ENCODE results near the gene FBXO21. TPM values are rescaled to one million over a fixed set of nuclear protein-coding genes. Genes with fewer than 3 reads are reported as not detected.

FBXO21 gene
- polyA plus RNA-seq, 1 donor (not counting 4 experiments of a cell fraction or from before 2014, with no cell fraction given) = 21.9 TPM

DNA sequence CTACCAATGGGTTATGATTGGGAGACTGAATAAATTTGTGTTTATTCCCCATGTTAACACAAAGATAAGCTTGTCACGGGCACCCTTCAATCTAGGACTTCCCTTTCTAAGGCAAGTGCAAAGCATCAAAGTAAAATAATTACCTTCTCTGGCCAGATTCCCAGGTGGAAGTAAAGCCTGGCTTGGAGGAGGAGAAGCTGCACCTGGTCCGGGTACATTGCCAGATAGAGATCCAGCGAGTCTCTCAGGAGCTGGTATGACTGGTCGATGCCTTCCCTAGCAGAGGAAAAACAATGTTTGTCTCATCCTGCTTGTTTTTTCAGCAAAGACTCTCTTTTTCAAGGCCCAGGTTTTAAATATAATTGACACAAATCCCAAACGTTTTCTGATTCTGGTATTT lies 24.9 kb downstream of the FBXO21 start:
- Histone ChIP-seq H3K4me1 (ENCODE audit: control insufficient read depth, extremely low read depth, insufficient read depth, low read length) (no peaks in the 10 kb centered on the region), H3K9me1 (ENCODE audit: control insufficient read depth, extremely low read depth, insufficient read depth, low read length) (no peaks in the 10 kb centered on the region), H4K20me1 (ENCODE audit: control insufficient read depth, extremely low read depth, insufficient read depth, low read length) (no peaks in the 10 kb centered on the region), H3K9me3 (ENCODE audit: control insufficient read depth, low read depth, low read length) (no peaks in the 10 kb centered on the region), H3K36me3 (ENCODE audit: control insufficient read depth in 2 of 2, extremely low read depth in 1 of 2, insufficient read depth in 2 of 2, low read length in 2 of 2) (peaks cover 27 to 28% of the 10 kb centered on the region in 2 experiments), H2AFZ (ENCODE audit: control insufficient read depth, low read length) (no peak overlapping the region), H3K4me3 (ENCODE audit: control insufficient read depth in 2 of 3, extremely low read depth in 1 of 3, insufficient read depth in 2 of 3, low read depth in 1 of 3, low read length in 3 of 3) (no peak overlapping the region), H3K9ac (ENCODE audit: control insufficient read depth, extremely low read depth, insufficient read depth, low read length) (no peak overlapping the region), H3K79me2 (ENCODE audit: control insufficient read depth, insufficient read depth, low read length) (no peaks in the 10 kb centered on the region), H3K4me2 (ENCODE audit: control insufficient read depth, extremely low read depth, insufficient read depth, low read depth, low read length) (no peak overlapping the region), H3K27me3 (ENCODE audit: control insufficient read depth, extremely low read depth, insufficient read depth, low read length) (no peaks in the 10 kb centered on the region), H3K27ac (ENCODE audit: control insufficient read depth, insufficient read depth, low read length) (no peak overlapping the region)
- TF ChIP-seq, protein P1, sequence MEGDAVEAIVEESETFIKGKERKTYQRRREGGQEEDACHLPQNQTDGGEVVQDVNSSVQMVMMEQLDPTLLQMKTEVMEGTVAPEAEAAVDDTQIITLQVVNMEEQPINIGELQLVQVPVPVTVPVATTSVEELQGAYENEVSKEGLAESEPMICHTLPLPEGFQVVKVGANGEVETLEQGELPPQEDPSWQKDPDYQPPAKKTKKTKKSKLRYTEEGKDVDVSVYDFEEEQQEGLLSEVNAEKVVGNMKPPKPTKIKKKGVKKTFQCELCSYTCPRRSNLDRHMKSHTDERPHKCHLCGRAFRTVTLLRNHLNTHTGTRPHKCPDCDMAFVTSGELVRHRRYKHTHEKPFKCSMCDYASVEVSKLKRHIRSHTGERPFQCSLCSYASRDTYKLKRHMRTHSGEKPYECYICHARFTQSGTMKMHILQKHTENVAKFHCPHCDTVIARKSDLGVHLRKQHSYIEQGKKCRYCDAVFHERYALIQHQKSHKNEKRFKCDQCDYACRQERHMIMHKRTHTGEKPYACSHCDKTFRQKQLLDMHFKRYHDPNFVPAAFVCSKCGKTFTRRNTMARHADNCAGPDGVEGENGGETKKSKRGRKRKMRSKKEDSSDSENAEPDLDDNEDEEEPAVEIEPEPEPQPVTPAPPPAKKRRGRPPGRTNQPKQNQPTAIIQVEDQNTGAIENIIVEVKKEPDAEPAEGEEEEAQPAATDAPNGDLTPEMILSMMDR (optimal IDR thresholded peaks at IDR 0.05 in 1 of 3, IDR thresholded peaks at IDR 0.05 in 1 of 3, conservative IDR thresholded peaks at IDR 0.05 in 1 of 3; ENCODE audit: extremely low read depth in 1 of 3, insufficient read depth in 2 of 3, low read length in 3 of 3) = no peak
- no peak for TF ChIP-seq EZH2 (IDR thresholded peaks at IDR 0.05; ENCODE audit: low read length)
- dilution Hi-C loops (cut with MboI; ENCODE audit: extremely low pct_ligation_motif_present, low sequenced_read_pairs) = no loop called here
- FAIRE-seq (no peak), DNase-seq (ENCODE audit: low read depth, low spot score) (no peak)

DNA sequence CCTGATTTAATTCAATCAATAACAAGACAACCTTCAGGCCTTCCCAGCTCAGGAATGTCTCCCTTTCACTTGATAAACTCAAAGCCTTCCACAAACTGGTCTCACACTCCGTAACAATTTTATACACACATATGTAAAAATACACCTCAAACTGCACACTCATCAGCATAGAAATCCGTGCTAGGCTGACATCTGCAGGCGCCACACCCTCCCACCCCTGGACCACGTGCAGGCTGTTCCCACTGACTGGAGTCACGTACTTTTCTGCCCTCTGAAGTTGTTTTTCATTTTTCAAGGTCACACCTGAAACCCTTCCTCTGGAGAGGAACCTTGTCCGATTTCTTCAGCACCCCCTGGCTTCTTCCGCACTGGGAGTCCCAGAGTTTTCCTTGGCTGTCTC lies 27.6 kb downstream of the FBXO21 start:
- no peak overlapping the region for H3K4me3 ChIP-seq (ENCODE audit: control insufficient read depth in 2 of 3, extremely low read depth in 1 of 3, insufficient read depth in 2 of 3, low read depth in 1 of 3, low read length in 3 of 3)
- DNase-seq (ENCODE audit: low read depth, low spot score) (no peak), FAIRE-seq (no peak)
- no peak overlapping the region for H2AFZ ChIP-seq (ENCODE audit: control insufficient read depth, low read length)
- H3K9me3 ChIP-seq (ENCODE audit: control insufficient read depth, low read depth, low read length) = no peaks in the 10 kb centered on the region
- no peaks in the 10 kb centered on the region for H3K9me1 ChIP-seq (ENCODE audit: control insufficient read depth, extremely low read depth, insufficient read depth, low read length)
- peaks cover 36% of the 10 kb centered on the region in 2 experiments for H3K36me3 ChIP-seq (ENCODE audit: control insufficient read depth in 2 of 2, extremely low read depth in 1 of 2, insufficient read depth in 2 of 2, low read length in 2 of 2)
- dilution Hi-C loops (cut with MboI; ENCODE audit: extremely low pct_ligation_motif_present, low sequenced_read_pairs) = no loop called here
- H3K9ac ChIP-seq (ENCODE audit: control insufficient read depth, extremely low read depth, insufficient read depth, low read length) = no peak overlapping the region
- H4K20me1 ChIP-seq (ENCODE audit: control insufficient read depth, extremely low read depth, insufficient read depth, low read length) = no peaks in the 10 kb centered on the region
- no peak for TF ChIP-seq EZH2 (IDR thresholded peaks at IDR 0.05; ENCODE audit: low read length)
- TF ChIP-seq, protein P1 (optimal IDR thresholded peaks at IDR 0.05 in 1 of 3, IDR thresholded peaks at IDR 0.05 in 1 of 3, conservative IDR thresholded peaks at IDR 0.05 in 1 of 3; ENCODE audit: extremely low read depth in 1 of 3, insufficient read depth in 2 of 3, low read length in 3 of 3) = no peak
- H3K4me1 ChIP-seq (ENCODE audit: control insufficient read depth, extremely low read depth, insufficient read depth, low read length) = no peaks in the 10 kb centered on the region
- H3K27ac ChIP-seq (ENCODE audit: control insufficient read depth, insufficient read depth, low read length) = no peak overlapping the region
- no peaks in the 10 kb centered on the region for H3K27me3 ChIP-seq (ENCODE audit: control insufficient read depth, extremely low read depth, insufficient read depth, low read length)
- H3K4me2 ChIP-seq (ENCODE audit: control insufficient read depth, extremely low read depth, insufficient read depth, low read depth, low read length) = no peak overlapping the region
- no peaks in the 10 kb centered on the region for H3K79me2 ChIP-seq (ENCODE audit: control insufficient read depth, insufficient read depth, low read length)
